Peyer's patch (tissue), 4 donors: Measurements from ENCODE around the gene LCN2. TPM values are rescaled to one million over a fixed set of nuclear protein-coding genes. Genes with fewer than 3 reads are reported as not detected.

Experiments used
- DNase-seq, 3 donors: peaks; one replicate each; pipeline ENCODE4 v3.0.0-alpha.2; 2017 to 2019
- H3K27ac ChIP-seq, 4 donors: fragments of 200-600 bp; sonication (generic); one replicate each; pipeline ENCODE4 v1.5.1; 2016 to 2019
- H3K27me3 ChIP-seq, 2 donors: fragments of 200-600 bp; sonication (generic); one replicate each; pipeline ENCODE4 v1.5.1; 2019
- H3K36me3 ChIP-seq, 3 donors: fragments of 200-600 bp; sonication (generic); one replicate each; pipeline ENCODE4 v1.5.1; 2016 to 2019
- H3K4me1 ChIP-seq, 4 donors: fragments of 200-600 bp; sonication (generic); one replicate each; pipeline ENCODE4 v1.5.1; 2016 to 2019
- H3K4me3 ChIP-seq, 4 donors: fragments of 200-600 bp; sonication (generic); 1 replicate in 3 of 4; 2 replicates in 1 of 4; pipeline ENCODE4 v1.5.1; 2016 to 2019; ENCODE audit warnings: mild to moderate bottlenecking in 1 of 4
- H3K9me3 ChIP-seq, 4 donors: fragments of 200-600 bp; sonication (generic); one replicate each; pipeline ENCODE4 v1.5.1; 2016 to 2019; ENCODE audit warnings: mild to moderate bottlenecking in 1 of 4
- CTCF ChIP-seq, 6 experiments: fragments of 450-650 bp in 4 of 6; fragments of 200-600 bp in 2 of 6; sonication (generic) in 1 of 6; IDR thresholded peaks; one replicate each; pipeline ENCODE4 v1.5.1; 2017 to 2019; ENCODE audit warnings: antibody characterized with exemption in 6 of 6, mild to moderate bottlenecking in 3 of 6, moderate library complexity in 1 of 6
- POLR2A ChIP-seq, 2 donors: fragments of 450-650 bp; IDR thresholded peaks; one replicate each; pipeline ENCODE4 v1.5.1; 2017; ENCODE audit warnings: antibody characterized with exemption in 2 of 2, mild to moderate bottlenecking in 2 of 2, moderate library complexity in 2 of 2
- total RNA-seq, 4 donors: library from RNA; depleted of rRNA; stranded (reverse); fragments of >200 nt; gene quantifications; one replicate each; pipeline ENCODE4 v1.1.0, GENCODE V29; 2016

LCN2 gene
- total RNA-seq, 4 donors from 2014 or later = 1.9 to 191 (median 37.1) TPM

- DNase-seq = no peak
- Histone ChIP-seq H3K4me3 (no peak overlapping the region), H3K27ac (peak overlapping the region in 1 of 4 donors; percentile 61), H3K4me1 (peaks cover 0 to 20% (median 9%) of the 10 kb centered on the region in 4 donors), H3K27me3 (no peaks in the 10 kb centered on the region), H3K9me3 (no peaks in the 10 kb centered on the region), H3K36me3 (no peaks in the 10 kb centered on the region)
- TF ChIP-seq CTCF (IDR thresholded peaks at IDR 0.05) = no peak
- no peak for TF ChIP-seq POLR2A (IDR thresholded peaks at IDR 0.05)
Measured at GRCh38 chr9:128202648-128203023, 53.4 kb downstream of the LCN2 start.

Other genes starting within 250 kb of the LCN2 start
- gene ST6GALNAC6, start 249.8 kb upstream of the LCN2 start, total RNA-seq = 10 to 100 TPM in 3 of 4 donors, 1 to 10 TPM in 1; 7.7 to 88.3 (median 18.9) TPM
- gene ST6GALNAC4, start 232.4 kb upstream of the LCN2 start, total RNA-seq = 100 to 1,000 TPM in 1 of 4 donors, 10 to 100 TPM in 3; 39.9 to 119 (median 46.7) TPM
- gene PIP5KL1, start 218.7 kb upstream of the LCN2 start, total RNA-seq = 1 to 10 TPM in 1 of 4 donors, not detected in 3; 2.5 TPM
- gene DPM2, start 211.6 kb upstream of the LCN2 start, total RNA-seq = 10 to 100 TPM; 20.6 to 27.3 (median 22.1) TPM
- 100 to 1,000 TPM in 3 of 4 donors, 10 to 100 TPM in 1; 71.8 to 219 (median 122) TPM for gene EEIG1, start 168.5 kb upstream of the LCN2 start, total RNA-seq
- 10 to 100 TPM in 2 of 4 donors, 1 to 10 TPM in 2; 7.4 to 26.1 (median 11.8) TPM for gene NAIF1, start 82.1 kb upstream of the LCN2 start, total RNA-seq
- gene SLC25A25, start 81.2 kb upstream of the LCN2 start, total RNA-seq = 10 to 100 TPM; 18.2 to 44.1 (median 28.2) TPM
- 100 to 1,000 TPM; 123 to 193 (median 168) TPM for gene PTGES2, start 21.7 kb upstream of the LCN2 start, total RNA-seq
- 10 to 100 TPM; 38.8 to 93.7 (median 70.2) TPM for gene BBLN, start 10.8 kb downstream of the LCN2 start, total RNA-seq
- gene CIZ1, start 42.1 kb downstream of the LCN2 start, total RNA-seq = 100 to 1,000 TPM in 2 of 4 donors, 10 to 100 TPM in 2; 52.2 to 144 (median 95.3) TPM
- gene DNM1, start 53.9 kb downstream of the LCN2 start, total RNA-seq = 10 to 100 TPM; 14.5 to 85.8 (median 54.4) TPM
- gene GOLGA2, start 126.6 kb downstream of the LCN2 start, total RNA-seq = 10 to 100 TPM; 45.7 to 96.7 (median 92.5) TPM
- 10 to 100 TPM; 18.3 to 27.2 (median 23.5) TPM for gene SWI5, start 126.8 kb downstream of the LCN2 start, total RNA-seq
- 10 to 100 TPM; 11.7 to 42.9 (median 17.4) TPM for gene TRUB2, start 173.0 kb downstream of the LCN2 start, total RNA-seq
- 100 to 1,000 TPM in 3 of 4 donors, 10 to 100 TPM in 1; 65.2 to 191 (median 132) TPM for gene COQ4, start 173.4 kb downstream of the LCN2 start, total RNA-seq
- gene SLC27A4, start 191.1 kb downstream of the LCN2 start, total RNA-seq = 100 to 1,000 TPM in 3 of 4 donors, 10 to 100 TPM in 1; 28.1 to 312 (median 149) TPM
- 10 to 100 TPM; 24.9 to 47.7 (median 42.4) TPM for gene URM1, start 221.9 kb downstream of the LCN2 start, total RNA-seq